ENCODE data around the gene GPNMB.
"Not testable (repeated sequence)": the region's sequence is repeated elsewhere in the genome, so short reads cannot be mapped to it uniquely, and the experiment has no call there.

GPNMB gene

GRCh38 chr7:23312141-23312540 lies 65.6 kb downstream of the GPNMB start:
- DNase-seq: not testable (repeated sequence)

GRCh38 chr7:23315366-23315765 lies 68.8 kb downstream of the GPNMB start:
- no peak for DNase-seq

All from activated naive CD4-positive, alpha-beta T cell (primary cell).